NK-92 treated with Interleukin-12 subunit alpha and Interleukin-12 subunit beta, amount 100 ng/mL, for 24 hours (cell line): ENCODE measurements around the gene SLC5A9.
"Not testable (repeated sequence)": the region's sequence is repeated elsewhere in the genome, so short reads cannot be mapped to it uniquely, and the experiment has no call there.

Source experiments
- DNase-seq: peaks from one replicate; lab custom pipeline; 2025; lab: John Stamatoyannopoulos, UW

The SLC5A9 gene

DNA sequence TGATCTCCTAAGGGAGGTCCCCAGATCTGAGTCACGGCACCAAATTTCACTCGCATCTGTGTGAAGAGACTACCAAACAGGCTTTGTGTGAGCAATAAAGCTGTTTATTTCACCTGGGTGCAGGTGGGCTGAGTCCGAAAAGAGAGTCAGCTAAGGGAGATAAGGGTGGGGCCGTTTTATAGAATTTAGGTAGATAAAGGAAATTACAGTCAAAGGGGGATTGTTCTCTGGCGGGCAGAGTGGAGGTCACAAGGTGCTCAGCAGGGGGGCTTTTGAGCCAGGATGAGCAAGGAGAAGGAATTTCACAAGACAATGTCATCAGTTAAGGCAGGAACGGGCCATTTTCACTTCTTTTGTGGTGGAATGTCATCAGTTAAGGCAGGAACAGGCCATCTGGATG lies 8.2 kb upstream of the SLC5A9 start:
- DNase-seq: not testable (repeated sequence)

DNA sequence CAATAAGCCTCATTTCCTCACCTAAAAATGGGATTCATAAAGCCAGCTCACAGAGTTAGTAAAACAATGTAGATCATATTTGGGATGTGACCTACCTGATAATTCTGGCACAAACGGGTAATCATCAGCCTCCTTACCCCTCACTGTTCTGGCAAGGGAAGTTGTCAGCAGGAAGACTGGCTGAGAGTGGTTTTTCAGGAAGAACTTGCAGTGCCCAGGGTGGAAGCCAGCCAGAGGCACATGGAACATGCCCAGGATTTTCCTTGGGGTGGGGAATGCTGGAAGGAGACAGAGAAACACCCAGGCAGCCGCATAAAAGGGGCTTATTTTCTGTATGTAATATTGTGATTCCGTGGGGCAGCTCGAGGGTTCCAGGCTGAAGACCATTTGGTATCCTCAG lies 7.7 kb upstream of the SLC5A9 start:
- DNase-seq: no peak

DNA sequence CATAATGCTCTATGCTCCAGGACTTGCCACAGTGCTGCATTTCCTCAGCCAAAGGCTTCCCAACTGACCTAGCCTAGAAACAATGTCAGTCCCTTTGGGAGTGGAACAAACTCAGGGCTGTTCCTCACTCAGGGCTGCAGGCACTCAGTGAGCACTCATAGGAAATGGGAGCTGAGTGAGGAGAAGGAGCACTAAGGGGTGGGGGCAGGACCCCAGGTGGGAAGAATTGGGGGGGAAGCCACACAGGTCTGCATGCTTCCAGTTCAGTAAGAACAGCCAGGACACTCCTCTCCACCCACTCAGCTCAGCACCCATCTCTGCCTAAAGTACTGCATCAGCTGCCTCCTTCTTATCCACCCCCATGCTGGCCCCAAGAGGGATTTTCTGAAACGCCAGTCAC lies 7.3 kb upstream of the SLC5A9 start:
- no peak for DNase-seq

DNA sequence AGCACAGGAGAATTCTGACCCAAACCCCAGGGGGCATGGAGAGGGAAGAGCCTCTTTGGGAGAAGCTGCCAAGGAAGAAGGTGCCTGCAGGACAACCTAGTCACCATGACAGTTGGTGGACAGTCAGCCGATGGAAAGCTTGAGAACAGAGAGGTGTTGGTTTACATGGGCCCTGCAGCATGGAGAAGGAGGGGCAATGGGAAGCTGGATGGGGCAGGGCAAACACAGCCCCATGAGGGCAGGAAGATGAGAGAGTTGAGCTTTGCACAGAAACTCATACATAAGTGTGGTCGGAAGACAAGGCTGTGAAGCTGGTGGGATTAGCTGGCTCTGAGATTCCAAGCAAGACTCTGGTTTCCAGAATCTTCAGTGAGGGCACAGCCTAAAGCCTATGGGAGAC lies 6.6 kb upstream of the SLC5A9 start:
- no peak for DNase-seq

DNA sequence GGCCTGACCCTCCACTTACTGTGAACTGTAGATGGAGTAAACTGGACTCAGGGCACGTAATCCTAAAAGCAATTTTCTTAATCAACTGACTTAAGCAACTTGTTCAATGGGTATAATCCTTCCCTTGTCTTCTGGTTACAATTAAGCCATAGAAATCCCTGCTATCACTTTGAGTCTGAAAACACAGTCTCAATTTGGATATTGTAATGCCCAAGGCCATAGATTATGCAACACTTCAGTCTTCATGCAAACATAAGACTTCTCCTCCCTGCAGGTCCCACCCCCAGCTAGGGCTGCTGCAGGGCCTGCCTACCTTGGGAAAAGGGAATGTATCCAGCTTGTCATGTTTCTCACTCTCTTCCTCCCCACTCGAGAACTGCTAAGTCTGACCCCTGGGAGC lies 6.2 kb upstream of the SLC5A9 start:
- DNase-seq: no peak

DNA sequence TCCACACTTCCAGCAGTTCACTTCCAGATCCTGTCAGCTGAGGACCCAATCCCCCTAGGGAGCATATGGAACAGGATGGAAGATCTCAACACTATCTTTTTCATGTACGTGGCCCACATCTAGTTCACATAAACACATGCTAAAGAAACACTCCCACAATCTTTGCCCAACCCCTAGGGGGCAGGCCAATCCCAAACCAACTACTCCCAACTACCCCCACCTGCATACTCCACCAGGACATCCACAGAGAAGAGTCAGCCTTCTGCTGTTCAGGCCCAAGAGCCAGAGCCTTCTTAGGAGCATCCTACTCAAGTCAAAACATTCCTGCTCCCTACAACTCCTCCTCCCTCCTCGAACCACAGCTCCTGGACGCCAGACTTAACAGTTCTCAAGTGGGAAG lies 5.6 kb upstream of the SLC5A9 start:
- DNase-seq: no peak

DNA sequence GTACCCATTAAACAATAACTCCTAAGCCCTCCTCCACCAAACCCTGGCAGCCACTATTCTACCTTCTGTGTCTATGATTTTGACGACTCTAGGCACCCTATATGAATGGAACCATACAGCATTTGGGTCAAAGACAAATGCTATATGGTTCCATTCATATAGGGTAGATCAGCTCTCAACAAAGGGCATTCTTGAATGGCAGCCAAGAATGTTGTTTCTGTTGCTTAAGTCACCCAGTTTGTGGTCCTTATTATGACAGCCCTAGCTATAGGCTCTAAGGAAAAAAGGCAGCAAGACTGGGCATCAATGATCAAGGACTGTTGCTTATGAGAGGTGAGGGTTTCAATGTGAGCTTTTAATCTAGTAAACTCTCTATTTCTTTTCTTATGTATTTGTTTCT lies 4.7 kb upstream of the SLC5A9 start:
- no peak for DNase-seq

DNA sequence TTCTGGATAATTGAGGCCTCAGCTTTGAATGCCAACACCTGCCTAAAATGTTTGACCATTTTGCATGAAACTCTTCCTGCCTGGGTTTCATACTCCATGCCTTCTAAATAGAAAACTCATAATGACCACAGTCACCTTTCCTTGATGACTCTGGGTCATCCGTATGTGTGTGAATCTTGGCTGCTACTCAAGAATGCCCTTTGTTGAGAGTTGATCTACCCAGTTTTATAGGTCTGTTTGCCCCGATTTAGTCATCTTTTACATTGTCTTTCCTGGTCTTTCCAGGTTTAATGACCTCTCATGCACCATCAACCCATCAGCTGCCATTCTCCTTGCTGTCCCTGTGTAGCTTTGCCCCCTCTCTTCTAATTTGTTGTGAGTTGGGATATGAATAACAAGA lies 2.7 kb upstream of the SLC5A9 start:
- no peak for DNase-seq

DNA sequence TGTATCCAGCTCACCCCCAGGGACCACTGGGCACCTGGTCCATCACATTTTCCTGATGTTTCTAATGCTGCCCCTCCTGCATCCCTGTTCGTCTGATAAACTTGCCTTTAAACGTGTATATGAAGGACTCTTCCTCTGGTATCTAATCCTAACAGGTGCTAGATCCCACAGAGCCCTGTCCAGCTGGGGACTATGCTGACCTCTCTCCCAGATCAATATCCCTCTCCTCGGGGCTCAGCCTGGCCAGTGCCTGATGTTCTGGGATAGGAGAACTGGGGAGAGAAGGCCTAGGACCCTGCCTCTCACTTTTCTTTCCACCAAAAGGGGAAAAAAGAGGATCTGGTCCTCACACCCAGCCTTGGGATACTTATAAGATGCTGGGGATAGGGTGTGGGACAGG lies 1.4 kb upstream of the SLC5A9 start:
- no peak for DNase-seq

DNA sequence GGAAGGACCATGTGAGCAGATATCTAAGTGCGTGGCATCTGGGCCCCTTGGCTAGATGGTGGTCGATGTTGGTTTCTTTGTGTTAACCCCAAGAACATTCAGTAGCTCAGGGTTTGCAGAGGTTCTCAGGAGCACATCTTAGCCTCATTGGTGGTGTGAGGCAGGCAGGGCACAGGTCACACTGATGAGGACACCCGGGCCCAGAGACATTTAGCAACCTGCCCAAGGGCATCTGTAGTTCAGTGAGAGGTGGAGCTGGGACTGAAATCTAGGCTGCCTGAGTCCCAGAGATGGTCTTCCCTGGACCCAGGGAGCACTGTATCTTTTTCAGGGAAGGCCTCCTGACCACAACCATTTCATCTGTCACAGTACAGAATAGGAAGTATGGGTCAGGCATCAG lies 859 bp upstream of the SLC5A9 start:
- no peak for DNase-seq

DNA sequence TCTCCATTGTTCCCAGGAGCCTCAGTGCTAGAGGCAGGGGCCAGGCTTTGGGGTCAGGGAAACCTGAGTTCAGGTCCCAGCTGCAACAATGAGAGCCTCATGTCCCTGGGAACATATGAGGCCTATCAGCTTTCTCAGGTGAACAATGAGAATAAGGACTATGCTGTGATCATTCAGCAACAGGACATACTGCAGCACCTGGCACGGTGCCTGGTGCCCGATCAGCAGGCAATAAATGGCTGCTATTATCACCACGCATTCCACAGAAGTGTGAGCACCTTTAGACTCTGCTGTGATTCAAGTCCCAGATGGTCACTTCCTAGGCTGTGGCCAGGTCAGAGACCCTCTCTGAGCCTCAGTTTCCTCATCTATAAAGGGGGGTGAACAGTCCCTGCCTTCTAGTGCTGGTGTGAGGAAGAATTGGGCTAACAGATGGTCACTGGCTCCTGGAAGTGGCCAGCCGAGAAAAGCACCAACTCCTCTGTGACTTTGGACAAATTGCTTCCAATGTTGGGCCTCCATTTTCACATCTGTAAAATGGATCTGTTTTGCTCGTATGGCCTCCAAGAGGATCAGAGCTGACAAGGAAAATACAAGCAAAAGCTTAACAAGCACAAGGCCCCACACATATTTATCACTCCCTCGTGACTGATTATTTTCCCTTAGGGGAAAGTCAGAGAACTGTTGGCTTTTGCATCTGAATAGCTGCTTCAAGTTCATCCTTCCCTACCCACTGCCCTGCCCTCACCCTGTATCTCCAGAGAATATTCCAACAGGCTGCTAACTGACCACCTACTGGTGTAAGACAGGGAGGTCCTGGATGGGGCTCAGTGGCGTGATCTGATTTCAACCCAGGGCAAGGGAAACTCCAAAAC lies 1.1 kb downstream of the SLC5A9 start:
- DNase-seq: no peak

DNA sequence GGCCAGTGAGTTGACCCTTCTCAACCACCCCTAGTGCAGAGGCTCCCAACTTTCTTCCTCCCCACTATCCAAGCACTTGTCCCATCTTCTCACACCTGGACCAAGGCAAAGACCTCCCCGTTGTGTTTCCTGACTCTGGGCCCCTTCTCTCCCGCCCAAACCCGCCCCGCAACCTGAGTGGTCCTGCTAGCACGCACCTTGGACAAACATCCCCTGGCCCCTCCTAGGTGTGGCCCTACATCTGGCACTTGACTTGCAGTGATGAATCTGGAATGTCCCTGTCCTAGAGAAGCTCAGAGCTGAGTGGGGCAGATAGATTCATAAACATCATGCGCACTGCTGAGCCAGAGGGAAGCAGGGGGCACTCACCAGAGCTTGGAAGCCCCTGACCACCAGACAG lies 2.3 kb downstream of the SLC5A9 start:
- DNase-seq: no peak

DNA sequence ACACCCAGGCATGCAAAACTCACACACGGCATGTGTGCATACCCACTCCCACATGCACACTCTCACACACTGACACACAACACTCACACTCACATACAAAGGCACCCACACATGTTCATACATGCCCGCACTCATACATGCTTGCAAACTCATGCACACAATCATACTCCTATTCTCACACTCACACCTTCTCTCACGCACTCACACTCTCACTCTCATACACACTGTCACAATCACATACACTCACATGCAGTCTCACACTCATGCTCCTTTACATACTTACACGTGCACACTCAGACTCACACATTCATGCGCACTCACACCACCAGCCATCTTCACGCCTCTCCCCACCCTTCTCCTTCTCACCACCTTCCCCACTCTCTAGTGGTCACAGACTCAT lies 3.1 kb downstream of the SLC5A9 start:
- no peak for DNase-seq

DNA sequence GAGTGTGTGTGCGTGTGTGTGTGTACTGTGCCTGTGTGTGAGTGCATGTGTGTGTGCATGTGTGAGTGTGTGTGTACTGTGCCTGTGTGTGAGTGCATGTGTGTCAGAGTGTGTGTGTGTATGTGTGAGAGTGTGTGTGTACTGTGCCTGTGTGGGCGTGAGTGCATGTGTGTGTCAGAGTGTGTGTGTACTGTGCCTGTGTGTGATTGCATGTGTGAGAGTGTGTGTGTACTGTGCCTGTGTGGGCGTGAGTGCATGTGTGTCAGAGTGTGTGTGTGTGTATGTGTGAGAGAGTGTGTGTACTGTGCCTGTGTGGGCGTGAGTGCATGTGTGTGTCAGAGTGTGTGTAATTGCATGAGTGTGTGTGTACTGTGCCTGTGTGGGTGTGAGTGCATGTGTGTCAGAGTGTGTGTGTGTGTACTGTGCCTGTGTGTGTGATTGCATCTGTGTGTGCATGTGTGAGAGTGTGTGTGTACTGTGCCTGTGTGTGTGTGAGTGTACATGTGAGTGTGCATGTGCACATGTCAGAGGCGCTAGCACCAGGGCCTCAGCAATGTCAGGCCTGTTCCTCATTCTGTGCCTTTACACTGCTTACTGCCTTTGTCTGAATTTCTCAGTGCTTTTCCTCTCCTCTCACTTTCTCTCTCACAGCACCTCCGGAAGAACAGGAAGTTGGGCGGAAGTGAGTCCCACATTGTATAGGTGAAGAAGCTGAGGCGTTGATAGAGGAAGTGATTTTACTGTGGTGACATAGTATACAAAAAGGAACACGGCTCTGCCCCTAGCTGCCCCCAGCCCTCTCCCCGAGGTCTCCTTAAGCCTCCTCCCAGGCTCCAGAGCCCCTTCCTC lies 4.9 kb downstream of the SLC5A9 start:
- DNase-seq: no peak

DNA sequence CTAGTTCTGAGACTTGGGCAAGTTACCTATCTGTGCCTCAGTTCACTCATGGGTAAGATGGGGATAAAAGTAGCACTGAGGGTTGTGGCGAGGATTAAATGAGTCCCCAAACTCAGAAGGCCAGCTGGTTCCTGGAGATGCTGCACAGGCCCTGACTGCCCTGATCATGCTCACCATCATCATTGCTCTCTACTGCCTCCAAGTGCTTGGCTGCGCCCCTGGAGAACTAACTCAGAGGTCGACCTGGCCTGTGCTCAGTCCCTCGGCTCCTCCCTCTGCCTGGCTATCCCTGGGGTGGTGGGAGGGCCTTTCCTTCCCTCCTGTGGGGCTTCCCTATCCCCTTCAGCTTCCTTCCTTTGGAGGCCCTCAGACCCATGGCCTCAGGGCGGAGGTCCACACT lies 5.6 kb downstream of the SLC5A9 start:
- no peak for DNase-seq

DNA sequence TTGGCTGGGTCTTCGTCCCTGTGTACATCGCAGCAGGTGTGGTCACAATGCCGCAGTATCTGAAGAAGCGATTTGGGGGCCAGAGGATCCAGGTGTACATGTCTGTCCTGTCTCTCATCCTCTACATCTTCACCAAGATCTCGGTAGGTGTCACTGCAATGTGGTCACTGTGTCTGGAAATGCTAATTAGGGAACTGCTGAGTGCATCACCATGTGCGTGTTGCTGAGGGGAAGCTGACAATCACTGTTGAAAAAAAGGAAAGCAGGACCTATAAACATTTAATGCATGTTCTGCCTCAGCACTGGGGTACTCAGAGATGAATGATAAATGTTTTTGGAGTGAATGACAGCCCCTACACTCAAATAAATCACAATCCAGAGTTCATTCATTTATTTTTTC lies 6.8 kb downstream of the SLC5A9 start:
- no peak for DNase-seq

DNA sequence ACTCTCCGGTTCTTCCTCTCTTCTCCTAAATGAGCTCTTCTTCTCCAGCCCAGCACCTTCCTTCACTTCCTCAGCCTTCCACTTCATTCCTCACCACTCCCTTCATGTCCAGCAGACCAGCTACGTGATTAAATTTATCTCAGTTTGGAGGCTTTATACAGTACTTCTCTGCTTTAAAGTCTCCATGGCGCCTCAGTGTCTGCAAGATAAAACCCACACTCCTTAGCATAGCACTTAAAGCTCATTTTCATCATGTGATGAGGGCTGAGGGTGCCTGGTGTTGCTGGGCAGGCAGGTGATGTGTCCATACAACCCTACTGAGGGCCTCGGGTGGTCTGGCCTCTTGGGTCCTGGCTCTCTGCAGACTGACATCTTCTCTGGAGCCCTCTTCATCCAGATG lies 7.7 kb downstream of the SLC5A9 start:
- no peak for DNase-seq

DNA sequence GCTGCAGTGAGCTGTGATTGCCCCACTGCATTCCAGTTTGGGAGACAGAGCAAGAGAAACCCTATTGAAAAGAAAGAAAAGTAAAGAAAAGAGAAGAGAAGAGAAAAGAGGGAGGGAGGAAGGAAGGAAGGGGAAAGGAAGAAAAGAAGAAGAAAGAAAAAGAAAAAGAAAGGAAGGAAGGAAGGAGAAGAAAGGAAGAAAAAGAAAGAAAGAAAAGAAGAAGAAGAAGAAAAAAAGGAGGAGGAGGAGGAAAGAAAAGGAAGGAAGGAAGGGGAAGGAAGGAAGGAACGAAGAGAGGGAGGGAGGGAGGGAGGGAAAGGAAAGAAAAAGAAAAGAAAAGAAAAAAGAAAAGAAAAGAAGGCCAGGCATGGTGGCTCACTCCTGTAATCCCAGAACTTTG lies 10.2 kb downstream of the SLC5A9 start:
- DNase-seq: no peak

DNA sequence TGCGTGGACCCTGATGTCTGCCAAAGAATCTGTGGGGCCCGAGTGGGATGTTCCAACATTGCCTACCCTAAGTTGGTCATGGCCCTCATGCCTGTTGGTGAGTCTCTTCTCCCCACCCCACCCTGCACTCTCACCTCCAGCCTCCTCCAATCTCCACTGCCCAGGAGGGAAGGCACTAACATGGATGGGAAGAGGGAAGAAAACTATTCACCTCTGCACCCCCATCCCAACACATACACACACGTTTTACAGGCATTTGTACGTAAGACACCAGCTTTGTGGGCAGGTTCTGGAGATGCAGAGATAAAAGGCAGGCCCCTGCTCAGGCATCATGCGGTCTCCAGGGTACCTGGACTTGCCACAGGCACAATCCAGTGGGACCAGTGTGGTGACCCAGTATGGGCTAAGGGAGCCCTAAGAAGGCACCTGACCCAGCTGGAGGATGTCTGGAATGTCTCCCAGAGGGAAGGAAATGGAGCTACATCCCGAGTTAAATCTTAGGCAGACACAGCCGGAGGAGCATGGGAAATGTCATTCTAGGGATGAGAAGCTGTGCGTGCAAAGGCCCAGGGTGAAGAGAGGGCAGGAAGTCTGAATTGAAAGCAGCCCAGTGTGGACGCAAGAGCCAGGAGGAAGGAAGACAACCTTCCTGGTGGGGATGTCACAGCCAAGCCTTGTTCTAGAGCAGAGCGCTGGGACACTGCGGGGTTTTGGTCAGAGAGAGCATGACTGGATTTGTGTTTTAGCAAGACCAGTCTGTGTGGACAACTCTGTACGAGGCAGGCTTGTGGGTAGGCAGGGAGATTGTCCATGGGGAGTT lies 11.4 kb downstream of the SLC5A9 start:
- no peak for DNase-seq

DNA sequence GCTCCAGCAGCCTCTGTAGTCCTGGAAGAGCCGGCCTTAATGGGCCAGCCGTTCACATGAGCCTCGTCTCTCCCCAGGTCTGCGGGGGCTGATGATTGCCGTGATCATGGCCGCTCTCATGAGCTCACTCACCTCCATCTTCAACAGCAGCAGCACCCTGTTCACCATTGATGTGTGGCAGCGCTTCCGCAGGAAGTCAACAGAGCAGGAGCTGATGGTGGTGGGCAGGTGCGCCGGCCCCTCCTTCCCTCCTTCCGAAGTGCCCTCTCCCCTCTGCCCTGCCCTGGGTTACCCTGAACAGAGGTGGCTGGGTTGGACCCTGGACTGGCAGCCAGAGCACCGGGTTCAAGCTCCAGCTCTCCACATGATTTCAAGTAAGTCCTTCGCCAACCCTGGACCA lies 13.1 kb downstream of the SLC5A9 start:
- no peak for DNase-seq

DNA sequence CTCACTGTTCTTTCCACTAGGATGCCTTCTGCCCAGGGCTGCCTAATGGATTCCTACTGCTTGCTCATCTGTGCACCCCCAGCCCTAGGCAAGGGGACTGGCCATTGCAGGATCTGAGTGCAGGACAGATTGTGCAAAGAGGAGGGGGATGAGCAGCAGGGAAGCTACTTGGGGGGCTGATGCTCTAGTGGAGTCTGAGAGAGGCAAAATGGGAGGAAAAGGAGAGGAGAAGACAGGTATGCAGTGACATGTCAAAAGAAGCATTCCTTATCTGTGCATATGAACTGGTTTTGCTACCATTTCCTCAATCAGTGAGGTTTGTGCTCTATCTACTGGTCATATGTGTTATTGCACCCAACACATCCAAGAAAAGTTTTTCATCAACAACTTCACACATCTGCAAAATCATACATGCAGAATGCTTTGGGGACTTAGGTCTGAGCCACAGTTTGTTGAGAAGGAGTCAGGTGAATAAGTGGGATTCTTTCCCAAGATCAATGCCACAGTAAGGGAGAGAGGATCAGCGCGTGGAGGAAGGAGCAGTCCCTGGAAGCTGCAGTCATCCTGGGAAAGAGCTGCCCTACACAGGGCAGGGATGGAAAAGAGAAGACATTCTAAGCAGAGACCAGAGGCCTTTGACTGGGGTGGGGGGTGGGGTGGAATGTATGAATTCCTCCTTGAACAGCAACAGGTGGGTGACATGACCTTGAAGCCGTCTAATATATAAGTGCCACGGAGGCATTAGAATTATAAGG lies 14.4 kb downstream of the SLC5A9 start:
- no peak for DNase-seq
